ENCODE measurements around the gene PRMT3. TPM values are rescaled to one million over a fixed set of nuclear protein-coding genes. Genes with fewer than 3 reads are reported as not detected.

Gene PRMT3
- total and polyA plus RNA-seq, 2 of the 4 experiments (the other 2 are of a cell fraction) = 8.8 to 11.3 TPM

- Histone ChIP-seq H3K9ac (ENCODE audit: low read depth, low read length) (no peak overlapping the region), H3K4ac (ENCODE audit: low read depth, low read length) (no peak overlapping the region), H2BK20ac (ENCODE audit: low read depth, low read length) (no peak overlapping the region), H2AK9ac (replicated peaks; ENCODE audit: low read depth, low read length, poor library complexity) (no peak overlapping the region), H3K79me1 (ENCODE audit: low read depth in 1 of 2, low read length in 2 of 2) (no peaks in the 10 kb centered on the region), H3K4me2 (ENCODE audit: low read depth, low read length) (no peak overlapping the region), H4K20me1 (ENCODE audit: insufficient read depth, low read length) (no peaks in the 10 kb centered on the region), H3K14ac (replicated peaks; ENCODE audit: low read depth, low read length) (no peak overlapping the region), H3K23ac (ENCODE audit: low read depth, low read length) (no peak overlapping the region), H3K4me1 (ENCODE audit: control insufficient read depth, insufficient read depth, low read length) (no peaks in the 10 kb centered on the region), H3K36me3 (ENCODE audit: control insufficient read depth, insufficient read depth, low read length) (no peaks in the 10 kb centered on the region), H2BK120ac (ENCODE audit: low read depth, low read length) (no peak overlapping the region), H3K56ac (ENCODE audit: extremely low read depth, insufficient read depth, low read length) (no peak overlapping the region), H3K27ac (ENCODE audit: insufficient read depth, low read length) (no peak overlapping the region), H3K9me3 (ENCODE audit: control insufficient read depth, insufficient read depth, low read length) (no peaks in the 10 kb centered on the region), H3K27me3 (ENCODE audit: control insufficient read depth, insufficient read depth, low read length) (no peaks in the 10 kb centered on the region), H3K18ac (ENCODE audit: low read depth, low read length) (no peak overlapping the region), H2AK5ac (ENCODE audit: low read depth, low read length) (no peak overlapping the region), H2BK15ac (ENCODE audit: low read depth, low read length) (no peak overlapping the region), H2AFZ (replicated peaks; ENCODE audit: low read length, poor library complexity) (no peak overlapping the region), H4K8ac (ENCODE audit: low read depth in 2 of 2, low read length in 2 of 2) (no peak overlapping the region), H4K91ac (ENCODE audit: insufficient read depth, low read depth, low read length) (no peak overlapping the region), H3K9me1 (ENCODE audit: insufficient read depth, low read length) (no peaks in the 10 kb centered on the region), H2BK5ac (ENCODE audit: low read depth, low read length, poor library complexity, severe bottlenecking) (no peak overlapping the region), H4K5ac (ENCODE audit: low read depth, low read length) (no peak overlapping the region), H3K4me3 (ENCODE audit: insufficient read depth, low read depth, low read length) (no peak overlapping the region)
- in situ Hi-C loops (cut with MboI; ENCODE audit: low sequenced_read_pairs) (no loop called here), dilution Hi-C loops (cut with HindIII; ENCODE audit: low sequenced_read_pairs, unreplicated experiment) (no loop called here), intact Hi-C loops (cut with micrococcal nuclease) (no loop called here)
- ChIA-PET CTCF (interaction anchor here (0.5 kb wide), 1 partner anchor 64 kb away, joined by 4 read pairs; no protein-coding TSS in a partner anchor), POLR2A (ENCODE audit: unreplicated experiment) (no interaction called here)
- 8% methylated on average over 3 of the region's 8 CpGs; no CpG with 5 or more reads in 1 of the 2 experiments for WGBS, 2 experiments (ENCODE audit: extremely low coverage in 2 of 2, insufficient read length in 1 of 2)
- no peak for TF ChIP-seq USF2 (IDR thresholded peaks at IDR 0.05; ENCODE audit: low read depth, low read length)
- TF ChIP-seq, protein P1, sequence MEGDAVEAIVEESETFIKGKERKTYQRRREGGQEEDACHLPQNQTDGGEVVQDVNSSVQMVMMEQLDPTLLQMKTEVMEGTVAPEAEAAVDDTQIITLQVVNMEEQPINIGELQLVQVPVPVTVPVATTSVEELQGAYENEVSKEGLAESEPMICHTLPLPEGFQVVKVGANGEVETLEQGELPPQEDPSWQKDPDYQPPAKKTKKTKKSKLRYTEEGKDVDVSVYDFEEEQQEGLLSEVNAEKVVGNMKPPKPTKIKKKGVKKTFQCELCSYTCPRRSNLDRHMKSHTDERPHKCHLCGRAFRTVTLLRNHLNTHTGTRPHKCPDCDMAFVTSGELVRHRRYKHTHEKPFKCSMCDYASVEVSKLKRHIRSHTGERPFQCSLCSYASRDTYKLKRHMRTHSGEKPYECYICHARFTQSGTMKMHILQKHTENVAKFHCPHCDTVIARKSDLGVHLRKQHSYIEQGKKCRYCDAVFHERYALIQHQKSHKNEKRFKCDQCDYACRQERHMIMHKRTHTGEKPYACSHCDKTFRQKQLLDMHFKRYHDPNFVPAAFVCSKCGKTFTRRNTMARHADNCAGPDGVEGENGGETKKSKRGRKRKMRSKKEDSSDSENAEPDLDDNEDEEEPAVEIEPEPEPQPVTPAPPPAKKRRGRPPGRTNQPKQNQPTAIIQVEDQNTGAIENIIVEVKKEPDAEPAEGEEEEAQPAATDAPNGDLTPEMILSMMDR (conservative IDR thresholded peaks at IDR 0.05; ENCODE audit: low read depth, low read length) = no peak
- no peak for TF ChIP-seq NFE2L2 (IDR thresholded peaks at IDR 0.05; ENCODE audit: low read depth, low read length)
- no peak for TF ChIP-seq BHLHE40 (IDR thresholded peaks at IDR 0.05; ENCODE audit: low read depth, low read length)
- TF ChIP-seq POLR2A (IDR thresholded peaks at IDR 0.05; ENCODE audit: low read depth, low read length) = no peak
- TF ChIP-seq RFX5 (IDR thresholded peaks at IDR 0.05; ENCODE audit: low read depth, low read length) = no peak
- no peak for TF ChIP-seq MXI1 (IDR thresholded peaks at IDR 0.05; ENCODE audit: borderline replicate concordance, low read depth, low read length)
- no peak for TF ChIP-seq CEBPB (IDR thresholded peaks at IDR 0.05; ENCODE audit: low read depth, low read length)
- no peak for TF ChIP-seq MAZ (IDR thresholded peaks at IDR 0.05; ENCODE audit: borderline replicate concordance, low read depth, low read length)
- no peak for DNase-seq
- ATAC-seq (ENCODE audit: low read depth) = no peak
- BruUV-seq (replicated peaks) = no TSS peak
These were observed 157.2 kb downstream of the PRMT3 start for GRCh38 chr11:20544603-20545237.
